Endodermal cell (in vitro differentiated cells): ENCODE measurements around the gene TMCO6. TPM values are rescaled to one million over a fixed set of nuclear protein-coding genes. Genes with fewer than 3 reads are reported as not detected.
A peak's percentile ranks its signal among the peaks of the same experiment; 100 is the strongest.

Experiments used
- DNase-seq: peaks from one replicate; pipeline ENCODE4 v3.0.0-alpha.2; 2017
- H3K27ac ChIP-seq: 2 replicates; pipeline ENCODE4 v1.5.1; 2013; ENCODE audit warnings: mild to moderate bottlenecking, low read depth, low read length, moderate library complexity
- H3K27me3 ChIP-seq: 2 replicates; pipeline ENCODE4 v1.6.1; 2013; ENCODE audit warnings: mild to moderate bottlenecking, low read length, moderate library complexity; ENCODE audit not compliant: insufficient read depth, control insufficient read depth, poor library complexity, severe bottlenecking
- H3K36me3 ChIP-seq: 2 replicates; pipeline ENCODE4 v1.7.0; 2013; ENCODE audit warnings: mild to moderate bottlenecking, low read length, moderate library complexity; ENCODE audit not compliant: control insufficient read depth, insufficient read depth
- H3K4me1 ChIP-seq: one replicate; pipeline ENCODE4 v1.7.0; 2013; ENCODE audit warnings: low read length; ENCODE audit not compliant: control insufficient read depth, insufficient read depth
- H3K4me3 ChIP-seq: 2 replicates; pipeline ENCODE4 v1.5.1; 2013; ENCODE audit warnings: mild to moderate bottlenecking, low read length, moderate library complexity
- H3K9ac ChIP-seq: 2 replicates; pipeline ENCODE4 v1.6.1; 2013; ENCODE audit warnings: mild to moderate bottlenecking, low read length, moderate library complexity; ENCODE audit not compliant: poor library complexity, severe bottlenecking; ENCODE audit errors: extremely low read depth
- H3K9me3 ChIP-seq: 2 replicates; pipeline ENCODE4 v1.6.1; 2013; ENCODE audit warnings: mild to moderate bottlenecking, low read length, moderate library complexity; ENCODE audit not compliant: control insufficient read depth
- H3K27ac Mint-ChIP-seq: 2 replicates; pipeline ENCODE4 v1.8.0; 2020; ENCODE audit warnings: mixed read lengths
- H3K27me3 Mint-ChIP-seq: 2 replicates; pipeline ENCODE4 v1.8.0; 2021; ENCODE audit warnings: mild to moderate bottlenecking, mixed read lengths; ENCODE audit not compliant: insufficient read depth
- H3K36me3 Mint-ChIP-seq: 2 replicates; pipeline ENCODE4 v1.8.0; 2020; ENCODE audit warnings: low read depth, mixed read lengths
- H3K4me1 Mint-ChIP-seq: 2 replicates; pipeline ENCODE4 v1.8.0; 2020; ENCODE audit warnings: mixed read lengths
- H3K4me3 Mint-ChIP-seq: 2 replicates; pipeline ENCODE4 v1.8.0; 2020; ENCODE audit warnings: mild to moderate bottlenecking, moderate library complexity, mixed read lengths
- H3K9me3 Mint-ChIP-seq: 2 replicates; pipeline ENCODE4 v1.8.0; 2020; ENCODE audit warnings: mild to moderate bottlenecking, mixed read lengths
- WGBS, 2 experiments: methylation state at CpG; one replicate each; pipeline versions ENCODE4 v1.1.5 to v1.1.7; 2013; ENCODE audit warnings: missing lambda C conversion rate in 2 of 2, mixed read lengths in 1 of 2; ENCODE audit not compliant: insufficient coverage in 1 of 2, insufficient read length in 1 of 2; 5-methylcytosine and 5-hydroxymethylcytosine counted together
- total RNA-seq, 2 donors: library from RNA; stranded (reverse); fragmentation: NEBNext Ultra II Directional in 1 of 2; extraction: Animal tissue kit (Norgen Biotek cat#: 25700) in 1 of 2; gene quantifications; 2 replicates in 1 of 2; 3 replicates in 1 of 2; pipeline ENCODE4 v1.2.1, GENCODE V29; 2021
- TF ChIP-seq, protein P1 (sequence below): fragments of 200-600 bp; sonication (generic); conservative IDR thresholded peaks from 2 replicates; pipeline ENCODE4 v1.5.0; 2021; ENCODE audit warnings: antibody characterized with exemption, mild to moderate bottlenecking

TMCO6 gene
- total RNA-seq, 2 donors from 2014 or later, result 29.3 to 34.6 TPM

DNA sequence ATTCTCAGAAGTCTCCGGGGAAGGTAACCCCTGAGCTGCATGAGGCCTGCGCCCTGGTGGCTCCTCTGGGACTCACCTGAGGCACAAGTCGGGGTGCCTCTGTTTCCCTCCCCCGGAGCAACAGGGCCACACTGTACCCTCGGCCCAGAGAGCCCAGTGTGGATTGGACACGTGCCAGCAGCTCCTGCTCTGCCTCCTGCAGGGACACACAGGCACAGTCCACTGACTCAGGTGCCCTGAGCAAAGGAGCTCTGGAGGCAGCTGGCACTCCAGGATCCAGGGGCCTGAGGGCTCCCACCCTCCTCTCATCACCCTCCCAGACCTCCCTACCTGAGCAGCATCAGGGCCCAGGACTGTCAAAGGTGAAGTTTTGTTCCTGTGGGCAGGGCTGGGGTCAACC lies 45.1 kb upstream of the TMCO6 start:
- Mint-ChIP-seq H3K4me3 (peak overlapping the region; percentile 72), H3K9me3 (peaks cover 4% of the 10 kb centered on the region), H3K27ac (no peak overlapping the region), H3K4me1 (peaks cover 3% of the 10 kb centered on the region), H3K27me3 (peaks cover 7% of the 10 kb centered on the region), H3K36me3 (no peaks in the 10 kb centered on the region)
- Histone ChIP-seq H3K4me3 (no peak overlapping the region), H3K36me3 (no peaks in the 10 kb centered on the region), H3K27ac (no peak overlapping the region), H3K9ac (no peak overlapping the region), H3K4me1 (no peaks in the 10 kb centered on the region), H3K27me3 (peaks cover 6% of the 10 kb centered on the region), H3K9me3 (no peaks in the 10 kb centered on the region)
- TF ChIP-seq, protein P1, sequence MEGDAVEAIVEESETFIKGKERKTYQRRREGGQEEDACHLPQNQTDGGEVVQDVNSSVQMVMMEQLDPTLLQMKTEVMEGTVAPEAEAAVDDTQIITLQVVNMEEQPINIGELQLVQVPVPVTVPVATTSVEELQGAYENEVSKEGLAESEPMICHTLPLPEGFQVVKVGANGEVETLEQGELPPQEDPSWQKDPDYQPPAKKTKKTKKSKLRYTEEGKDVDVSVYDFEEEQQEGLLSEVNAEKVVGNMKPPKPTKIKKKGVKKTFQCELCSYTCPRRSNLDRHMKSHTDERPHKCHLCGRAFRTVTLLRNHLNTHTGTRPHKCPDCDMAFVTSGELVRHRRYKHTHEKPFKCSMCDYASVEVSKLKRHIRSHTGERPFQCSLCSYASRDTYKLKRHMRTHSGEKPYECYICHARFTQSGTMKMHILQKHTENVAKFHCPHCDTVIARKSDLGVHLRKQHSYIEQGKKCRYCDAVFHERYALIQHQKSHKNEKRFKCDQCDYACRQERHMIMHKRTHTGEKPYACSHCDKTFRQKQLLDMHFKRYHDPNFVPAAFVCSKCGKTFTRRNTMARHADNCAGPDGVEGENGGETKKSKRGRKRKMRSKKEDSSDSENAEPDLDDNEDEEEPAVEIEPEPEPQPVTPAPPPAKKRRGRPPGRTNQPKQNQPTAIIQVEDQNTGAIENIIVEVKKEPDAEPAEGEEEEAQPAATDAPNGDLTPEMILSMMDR, result no peak
- 88 to 90% methylated on average over 2 to 6 of the region's 6 CpGs for WGBS, 2 experiments
- DNase-seq, result no peak

DNA sequence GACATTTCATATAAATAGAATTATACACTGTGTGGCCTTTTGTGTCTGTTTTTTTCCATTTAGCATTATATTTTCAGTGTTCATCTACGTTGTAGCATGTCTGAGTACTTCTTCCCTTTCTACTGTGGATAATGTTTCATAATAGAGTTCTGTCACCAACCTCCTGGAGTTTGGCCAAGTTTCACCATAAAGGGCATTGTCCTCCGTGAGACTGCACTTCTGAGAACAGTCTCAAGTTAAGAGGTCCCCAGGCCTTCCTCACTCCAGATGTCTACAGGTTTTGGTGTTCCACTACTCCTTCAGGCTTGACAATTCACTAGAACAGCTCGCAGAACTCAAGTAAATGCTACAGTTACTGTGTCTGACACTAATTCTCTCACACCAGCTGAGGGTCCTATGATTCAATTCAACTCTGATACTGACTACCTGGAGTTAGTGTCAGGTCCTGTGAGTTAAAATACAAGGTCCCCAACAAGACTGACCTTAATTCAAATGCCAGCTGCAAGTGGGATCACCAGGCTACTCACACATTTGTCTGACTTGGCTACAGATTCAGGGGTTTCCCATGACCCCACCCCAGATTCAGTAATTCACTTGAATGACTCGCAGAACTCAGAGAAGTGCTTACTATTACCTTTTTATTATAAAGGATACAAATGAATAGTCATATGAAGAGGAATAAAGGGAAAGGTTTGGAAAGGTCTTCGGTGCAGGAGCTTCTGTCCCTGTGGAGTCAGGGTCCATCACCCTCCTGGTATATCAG lies 43.5 kb upstream of the TMCO6 start:
- Histone ChIP-seq H3K9me3 (no peaks in the 10 kb centered on the region), H3K9ac (no peak overlapping the region), H3K36me3 (no peaks in the 10 kb centered on the region), H3K27me3 (peaks cover 6% of the 10 kb centered on the region), H3K4me1 (no peaks in the 10 kb centered on the region), H3K27ac (no peak overlapping the region), H3K4me3 (no peak overlapping the region)
- H3K4me3 Mint-ChIP-seq, result no peak overlapping the region
- no peaks in the 10 kb centered on the region for H3K36me3 Mint-ChIP-seq
- H3K4me1 Mint-ChIP-seq, result peaks cover 3% of the 10 kb centered on the region
- H3K9me3 Mint-ChIP-seq, result peaks cover 4% of the 10 kb centered on the region
- TF ChIP-seq, protein P1, result no peak
- no peak overlapping the region for H3K27ac Mint-ChIP-seq
- DNase-seq, result no peak
- H3K27me3 Mint-ChIP-seq, result peaks cover 7% of the 10 kb centered on the region
- WGBS, 2 experiments, result 86 to 90% methylated on average over 4 to 5 of the region's 5 CpGs

DNA sequence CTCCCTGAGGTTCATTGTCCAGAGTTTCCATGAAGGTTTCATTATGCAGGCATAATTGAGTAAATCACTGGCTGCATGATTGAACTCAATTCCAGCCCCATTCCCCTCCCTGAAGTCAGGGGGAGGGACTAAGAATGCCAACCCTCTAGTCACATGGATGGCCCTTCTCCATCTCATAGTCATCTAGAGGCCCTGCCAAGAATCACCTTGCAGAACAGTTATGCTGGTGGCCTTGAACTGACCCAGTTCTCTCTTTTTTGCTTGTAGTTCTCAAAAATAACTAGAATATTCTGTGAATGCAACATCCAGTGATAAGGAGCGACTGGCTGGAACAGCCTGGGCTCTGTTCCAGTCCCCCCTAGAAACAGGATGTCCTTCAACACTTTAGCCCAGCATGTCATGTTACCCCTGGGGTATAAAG lies 42.9 kb upstream of the TMCO6 start:
- peaks cover 7% of the 10 kb centered on the region for H3K27me3 Mint-ChIP-seq
- no peaks in the 10 kb centered on the region for H3K9me3 ChIP-seq
- DNase-seq, result no peak
- peaks cover 4% of the 10 kb centered on the region for H3K9me3 Mint-ChIP-seq
- H3K36me3 Mint-ChIP-seq, result no peaks in the 10 kb centered on the region
- H3K9ac ChIP-seq, result no peak overlapping the region
- no peak overlapping the region for H3K4me3 ChIP-seq
- peaks cover 3% of the 10 kb centered on the region for H3K4me1 Mint-ChIP-seq
- H3K36me3 ChIP-seq, result no peaks in the 10 kb centered on the region
- H3K4me1 ChIP-seq, result no peaks in the 10 kb centered on the region
- TF ChIP-seq, protein P1, result no peak
- H3K27ac ChIP-seq, result no peak overlapping the region
- no peak overlapping the region for H3K4me3 Mint-ChIP-seq
- WGBS, 2 experiments, result 92% methylated on average over 1 of the region's 1 CpG; no CpG with 5 or more reads in 1 of the 2 experiments
- H3K27me3 ChIP-seq, result peaks cover 6% of the 10 kb centered on the region
- no peak overlapping the region for H3K27ac Mint-ChIP-seq
